ENCODE data around the gene CENPE.

GRCh38 chr4:103104886-103105285 lies 93.3 kb downstream of the CENPE start:
- no peak for TF ChIP-seq TAF1 (IDR thresholded peaks at IDR 0.05; ENCODE audit: low read depth, low read length)
- TF ChIP-seq POLR2A (IDR thresholded peaks at IDR 0.05; ENCODE audit: control extremely low read depth in 1 of 2, low read depth in 2 of 2, low read length in 2 of 2), result no peak
- no peak for TF ChIP-seq KDM1A (IDR thresholded peaks at IDR 0.05; ENCODE audit: borderline replicate concordance, low read length)
- TF ChIP-seq SAP30 (IDR thresholded peaks at IDR 0.05; ENCODE audit: insufficient read depth, insufficient replicate concordance, low read length), result no peak
- no peak for TF ChIP-seq GABPA (IDR thresholded peaks at IDR 0.05; ENCODE audit: borderline replicate concordance, insufficient read depth, low read length)
- no peak for TF ChIP-seq EZH2 (IDR thresholded peaks at IDR 0.05; ENCODE audit: low read depth, low read length, severe bottlenecking)

All from H1 (cell line).